GM12878 (cell line): ENCODE results near the gene MORC1. TPM values are rescaled to one million over a fixed set of nuclear protein-coding genes. Genes with fewer than 3 reads are reported as not detected.
"Not testable (repeated sequence)": the region's sequence is repeated elsewhere in the genome, so short reads cannot be mapped to it uniquely, and the experiment has no call there.

Source experiments
- ATAC-seq: fragments of 200-7000 bp; cut with Tn5 transposase; 3 replicates; pipeline ENCODE4 v1.9.1; 2020; ENCODE audit warnings: mild to moderate bottlenecking, moderate library complexity
- BruUV-seq: library from RNA; stranded (reverse); fragments of 400-500 nt; replicated peaks from 2 replicates; lab custom pipeline; 2021; lab: Mats Ljungman, UMichigan
- CTCF ChIA-PET: fragments of 300-600 bp; sonication (Branson Sonifier 250); formaldehyde crosslinking; extraction: SDS; loops from one replicate; lab custom pipeline; 2021; ENCODE audit warnings: inconsistent platforms; lab: Yijun Ruan, JAX
- POLR2A ChIA-PET: fragments of 350-600 bp; formaldehyde crosslinking; extraction: SDS; loops from one replicate; lab custom pipeline; 2021; ENCODE audit warnings: inconsistent platforms; lab: Charles Lee
- RAD21 ChIA-PET: fragments of 300-600 bp; sonication (Branson Sonifier 250); formaldehyde crosslinking; loops from one replicate; lab custom pipeline; 2023; ENCODE audit warnings: antibody characterized with exemption; ENCODE audit not compliant: unreplicated experiment; lab: Charles Lee
- SMC1A ChIA-PET: fragments of 300-600 bp; sonication (Branson Sonifier 250); formaldehyde crosslinking; loops from one replicate; lab custom pipeline; 2023; ENCODE audit not compliant: unreplicated experiment, uncharacterized antibody; lab: Charles Lee
- DNase-seq: peaks from one replicate; pipeline ENCODE4 v3.0.0-alpha.2; 2011; ENCODE audit warnings: low read depth, low spot score
- FAIRE-seq: peaks from 3 replicates; lab custom pipeline; 2011; peaks lifted over from hg19 to GRCh38; lab: Jason Lieb, UNC
- H2AFZ ChIP-seq: 2 replicates; pipeline ENCODE4 v1.6.0; 2011; ENCODE audit warnings: low read depth, low read length, control low read depth; ENCODE audit not compliant: control insufficient read depth
- H3K27ac ChIP-seq: 2 replicates; pipeline ENCODE4 v1.5.1; 2011; ENCODE audit warnings: control low read depth; ENCODE audit not compliant: control insufficient read depth, insufficient read depth
- H3K27me3 ChIP-seq, 2 experiments: replicated peaks in 1 of 2; 2 replicates each; pipeline versions ENCODE4 v1.6.0 to v1.6.1; 2011; ENCODE audit warnings: low read length in 1 of 2; ENCODE audit not compliant: control insufficient read depth in 2 of 2, insufficient read depth in 2 of 2
- H3K36me3 ChIP-seq, 2 experiments: 2 replicates each; pipeline ENCODE4 v1.5.1; 2011; ENCODE audit warnings: low read length in 1 of 2; ENCODE audit not compliant: control insufficient read depth in 2 of 2, insufficient read depth in 2 of 2
- H3K4me1 ChIP-seq: 2 replicates; pipeline ENCODE4 v1.6.1; 2011; ENCODE audit warnings: mild to moderate bottlenecking, low read length, moderate library complexity, mixed read lengths; ENCODE audit not compliant: control insufficient read depth, insufficient read depth
- H3K4me2 ChIP-seq: 2 replicates; pipeline ENCODE4 v1.6.0; 2011; ENCODE audit warnings: control low read depth; ENCODE audit not compliant: control insufficient read depth, insufficient read depth
- H3K4me3 ChIP-seq: fragments of 200-600 bp; sonication (generic); 2 replicates; pipeline ENCODE4 v1.5.1; 2016
- H3K79me2 ChIP-seq: 2 replicates; pipeline ENCODE4 v1.6.0; 2011; ENCODE audit warnings: low read length; ENCODE audit not compliant: control insufficient read depth, insufficient read depth
- H3K9ac ChIP-seq: 2 replicates; pipeline ENCODE4 v1.8.0; 2011; ENCODE audit warnings: low read length, control low read depth, mixed read lengths; ENCODE audit not compliant: control insufficient read depth, insufficient read depth
- H3K9me3 ChIP-seq: replicated peaks from 3 replicates; pipeline ENCODE4 v1.5.1; 2011; ENCODE audit warnings: mild to moderate bottlenecking, low read length; ENCODE audit not compliant: control insufficient read depth, insufficient read depth
- H4K20me1 ChIP-seq: 2 replicates; pipeline ENCODE4 v1.6.0; 2011; ENCODE audit not compliant: control insufficient read depth, insufficient read depth
- ATF3 ChIP-seq: IDR thresholded peaks from 2 replicates; pipeline ENCODE4 v1.6.1; 2011; ENCODE audit warnings: low read depth, mild to moderate bottlenecking, low read length, moderate library complexity, borderline replicate concordance; ENCODE audit errors: extremely low read depth
- CBX5 ChIP-seq: sonication (generic); IDR thresholded peaks from 2 replicates; pipeline ENCODE4 v1.6.1; 2016; ENCODE audit warnings: low read depth, moderate library complexity, mild to moderate bottlenecking, inconsistent platforms
- EED ChIP-seq: sonication (generic); IDR thresholded peaks from 2 replicates; pipeline ENCODE4 v1.6.1; 2016; ENCODE audit warnings: antibody characterized with exemption, low read depth
- EP300 ChIP-seq, 2 experiments: fragments of 150-350 bp in 1 of 2; IDR thresholded peaks; 2 replicates each; pipeline ENCODE4 v1.6.1; 2011 to 2012; ENCODE audit warnings: low read depth in 2 of 2, low read length in 2 of 2, borderline replicate concordance in 1 of 2, improper control_type of control experiment in 1 of 2, inconsistent platforms in 1 of 2; ENCODE audit not compliant: control insufficient read depth in 1 of 2
- ESRRA ChIP-seq: IDR thresholded peaks from 2 replicates; pipeline ENCODE4 v1.6.1; 2012; ENCODE audit warnings: mild to moderate bottlenecking, low read length, improper control_type of control experiment
- FOXM1 ChIP-seq: IDR thresholded peaks from 2 replicates; pipeline ENCODE4 v1.6.1; 2012; ENCODE audit warnings: low read depth, mild to moderate bottlenecking, inconsistent platforms, low read length, moderate library complexity
- HDGF ChIP-seq: fragments of 450-650 bp; IDR thresholded peaks from 2 replicates; pipeline ENCODE4 v1.6.1; 2016; ENCODE audit warnings: antibody characterized with exemption
- IRF4 ChIP-seq: IDR thresholded peaks from 2 replicates; pipeline ENCODE4 v1.6.1; 2011; ENCODE audit warnings: low read depth, low read length
- MEF2B ChIP-seq: fragments of 450-650 bp; IDR thresholded peaks from 2 replicates; pipeline ENCODE4 v1.6.1; 2018; ENCODE audit warnings: mild to moderate bottlenecking, moderate library complexity; ENCODE audit not compliant: partially characterized antibody, poor library complexity, severe bottlenecking
- NBN ChIP-seq: fragments of 450-650 bp; IDR thresholded peaks from 2 replicates; pipeline ENCODE4 v1.6.1; 2016
- POU2F2 ChIP-seq: IDR thresholded peaks from 3 replicates; pipeline ENCODE4 v1.6.1; 2011; ENCODE audit warnings: low read depth, mild to moderate bottlenecking, low read length, borderline replicate concordance
- RAD21 ChIP-seq: IDR thresholded peaks from 2 replicates; pipeline ENCODE4 v1.6.1; 2011; ENCODE audit warnings: mild to moderate bottlenecking, low read depth, low read length, moderate library complexity; ENCODE audit not compliant: insufficient read depth
- SMAD1 ChIP-seq: fragments of 450-650 bp; IDR thresholded peaks from 2 replicates; pipeline ENCODE4 v1.6.1; 2018; ENCODE audit warnings: mild to moderate bottlenecking, low read depth; ENCODE audit not compliant: partially characterized antibody
- SMARCA5 ChIP-seq: fragments of 450-650 bp; IDR thresholded peaks from 2 replicates; pipeline ENCODE4 v1.6.1; 2017; ENCODE audit warnings: mild to moderate bottlenecking
- YY1 ChIP-seq: IDR thresholded peaks from 2 replicates; pipeline ENCODE4 v1.6.1; 2011; ENCODE audit warnings: low read depth, mild to moderate bottlenecking, low read length
- ZBTB4 ChIP-seq: fragments of 450-650 bp; formaldehyde crosslinking; IDR thresholded peaks from 2 replicates; pipeline ENCODE4 v1.4.0; 2022; ENCODE audit warnings: mild to moderate bottlenecking, moderate library complexity
- ZNF384 ChIP-seq: IDR thresholded peaks from 2 replicates; pipeline ENCODE4 v1.6.1; 2012; ENCODE audit warnings: low read depth, mild to moderate bottlenecking, low read length, improper control_type of control experiment, borderline replicate concordance
- WGBS: methylation state at CpG from one replicate; pipeline ENCODE4 v1.1.6; 2016; ENCODE audit warnings: low lambda C conversion rate; ENCODE audit not compliant: insufficient replicate concordance, insufficient coverage; ENCODE audit errors: missing lambda C conversion rate; 5-methylcytosine and 5-hydroxymethylcytosine counted together
- in situ Hi-C: fragments of 300-500 bp; cut with MboI; formaldehyde crosslinking; loops from 9 replicates; pipeline ENCODE4 v1.14.3; 2018; ENCODE audit warnings: mixed read lengths
- intact Hi-C: fragments of 100-400 bp; cut with micrococcal nuclease; formaldehyde crosslinking; loops from one replicate; pipeline ENCODE4 v1.14.2; 2022; ENCODE audit not compliant: unreplicated experiment
- polyA plus RNA-seq, 11 experiments: library from polyadenylated mRNA; depleted of rRNA in 4 of 11; unstranded in 6 of 11; stranded (reverse) in 5 of 11; fragments of >200 nt; fragmentation: Nextera tagmentation in 4 of 11; fragmentation: Illumina TruSeq in 1 of 11; extraction: Ambion mirVana in 4 of 11; extraction: Trizol in 1 of 11; gene quantifications; 1 replicate in 1 of 11; 2 replicates in 10 of 11; pipeline versions ENCODE4 v1.2.1 to v1.2.3, GENCODE V29; 2011 to 2016; ENCODE audit warnings: inconsistent platforms in 2 of 11, missing spikeins in 2 of 11, low read depth in 1 of 11
- total RNA-seq, 4 experiments: library from RNA; depleted of rRNA in 3 of 4; stranded (reverse); fragments of >200 nt in 3 of 4; fragmentation: Illumina TruSeq in 1 of 4; extraction: Trizol in 1 of 4; gene quantifications; 2 replicates each; pipeline versions ENCODE4 v1.2.1 to v1.2.3, GENCODE V29; 2013 to 2021
- TF ChIP-seq, protein P1 (sequence below): fragments of 150-350 bp; IDR thresholded peaks from 2 replicates; pipeline ENCODE4 v1.6.1; 2014; ENCODE audit warnings: mild to moderate bottlenecking, low read depth, low read length

Gene MORC1
- total and polyA plus RNA-seq, 10 of the 15 experiments (the other 5 are each of a cell fraction or from before 2014, with no cell fraction given): 0.18 TPM; not detected in 9

- TF ChIP-seq HDGF (no peak), MEF2B (peak; percentile 98), SMAD1 (no peak), POU2F2 (peak; percentile 68; the same call in 2 of the 3 replicates), SMARCA5 (0 out of 2 replicates have a peak, but pooled peaks have one; percentile 25), ATF3 (no peak), ESRRA (no peak), FOXM1 (peak; percentile 43; the same call in 1 of the 2 replicates), YY1 (peak; percentile 61), RAD21 (peak; percentile 98), IRF4 (0 out of 2 replicates have a peak, but pooled peaks have one; percentile 35), NBN (peak; percentile 82; the same call in 1 of the 2 replicates), ZBTB4 (no peak), ZNF384 (peak; percentile 94), EED (peak; percentile 86), CBX5 (peak; percentile 65; the same call in 1 of the 2 replicates), EP300 (IDR thresholded peaks at IDR 0.05; ENCODE audit: borderline replicate concordance in 1 of 2, control insufficient read depth in 1 of 2, low read depth in 2 of 2, low read length in 2 of 2) (peak in 1 of 2 experiments; percentile 62; a peak in 1 of 4 replicates)
- TF ChIP-seq, protein P1, sequence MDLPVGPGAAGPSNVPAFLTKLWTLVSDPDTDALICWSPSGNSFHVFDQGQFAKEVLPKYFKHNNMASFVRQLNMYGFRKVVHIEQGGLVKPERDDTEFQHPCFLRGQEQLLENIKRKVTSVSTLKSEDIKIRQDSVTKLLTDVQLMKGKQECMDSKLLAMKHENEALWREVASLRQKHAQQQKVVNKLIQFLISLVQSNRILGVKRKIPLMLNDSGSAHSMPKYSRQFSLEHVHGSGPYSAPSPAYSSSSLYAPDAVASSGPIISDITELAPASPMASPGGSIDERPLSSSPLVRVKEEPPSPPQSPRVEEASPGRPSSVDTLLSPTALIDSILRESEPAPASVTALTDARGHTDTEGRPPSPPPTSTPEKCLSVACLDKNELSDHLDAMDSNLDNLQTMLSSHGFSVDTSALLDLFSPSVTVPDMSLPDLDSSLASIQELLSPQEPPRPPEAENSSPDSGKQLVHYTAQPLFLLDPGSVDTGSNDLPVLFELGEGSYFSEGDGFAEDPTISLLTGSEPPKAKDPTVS: peak; percentile 18; the same call in 1 of the 2 replicates
Measured at GRCh38 chr3:109081746-109082510, 36.0 kb downstream of the MORC1 start (continued).

DNA sequence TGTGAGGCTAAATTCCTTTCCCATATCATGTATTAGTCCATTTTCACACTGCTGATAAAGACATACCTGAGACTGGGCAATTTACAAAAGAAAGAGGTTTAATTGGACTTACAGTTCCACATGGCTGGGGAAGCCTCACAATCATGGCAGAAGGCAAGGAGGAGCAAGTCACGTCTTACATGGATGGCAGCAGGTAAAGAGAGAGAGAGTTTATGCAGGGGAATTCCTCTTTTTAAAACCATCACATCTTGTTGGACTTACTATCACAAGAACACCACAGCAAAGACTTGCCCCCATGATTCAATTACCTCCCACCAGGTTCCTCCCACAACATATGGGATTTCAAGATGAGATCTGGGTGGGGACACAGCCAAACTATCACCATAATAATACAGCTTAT lies 37.8 kb downstream of the MORC1 start:
- CTCF ChIA-PET: interaction anchor here (0.6 to 6.4 kb wide), 8 partner anchors 9 to 569 kb away, joined by 3 to 224 read pairs (median 8); partner anchors contain the start of gene MYH15
- ATAC-seq, H3K79me2 ChIP-seq, FAIRE-seq, H4K20me1 ChIP-seq, H3K27me3 ChIP-seq, H3K4me1 ChIP-seq, H3K36me3 ChIP-seq, H3K9ac ChIP-seq, H3K27ac ChIP-seq, DNase-seq, H3K4me2 ChIP-seq, BruUV-seq, H2AFZ ChIP-seq, H3K4me3 ChIP-seq, H3K9me3 ChIP-seq, POLR2A ChIA-PET: not testable (repeated sequence)
- intact Hi-C loops: loop anchor here (5.0 kb wide), 1 partner anchor 168 kb away; no protein-coding TSS in a partner anchor
- in situ Hi-C loops: loop anchor here (5.0 to 25.0 kb wide), 3 partner anchors 58 to 588 kb away; no protein-coding TSS in a partner anchor
- WGBS: 0% methylated on average over 1 of the region's 1 CpG
- SMC1A ChIA-PET: interaction anchor here (0.9 to 3.7 kb wide), 5 partner anchors 9 to 56 kb away, joined by 3 to 127 read pairs (median 4); no protein-coding TSS in a partner anchor
- RAD21 ChIA-PET: interaction anchor here (0.9 to 4.1 kb wide), 4 partner anchors 9 to 61 kb away, joined by 4 to 97 read pairs (median 14); no protein-coding TSS in a partner anchor
